HFFc6 (cell line): ENCODE results near the gene MASP1. TPM values are rescaled to one million over a fixed set of nuclear protein-coding genes. Genes with fewer than 3 reads are reported as not detected.

Experiments used
- DNase-seq: peaks from one replicate; pipeline ENCODE4 v3.0.0-alpha.2; 2018
- H3K27ac Mint-ChIP-seq: 2 replicates; pipeline ENCODE4 v1.8.0; 2020; ENCODE audit warnings: mild to moderate bottlenecking, mixed read lengths
- H3K27me3 Mint-ChIP-seq: 2 replicates; pipeline ENCODE4 v1.8.0; 2021; ENCODE audit warnings: mild to moderate bottlenecking, moderate library complexity, mixed read lengths; ENCODE audit not compliant: insufficient read depth
- H3K36me3 Mint-ChIP-seq: 2 replicates; pipeline ENCODE4 v1.8.0; 2021; ENCODE audit warnings: low read depth, mixed read lengths
- H3K4me1 Mint-ChIP-seq: 2 replicates; pipeline ENCODE4 v1.8.0; 2020; ENCODE audit warnings: low read depth, mixed read lengths
- H3K4me3 Mint-ChIP-seq: 2 replicates; pipeline ENCODE4 v1.8.0; 2020; ENCODE audit warnings: mild to moderate bottlenecking, moderate library complexity, mixed read lengths
- H3K9me3 Mint-ChIP-seq: 2 replicates; pipeline ENCODE4 v1.8.0; 2020; ENCODE audit warnings: mild to moderate bottlenecking, mixed read lengths
- total RNA-seq, 6 experiments: library from RNA; stranded (reverse); fragmentation: NEBNext Ultra II Directional; extraction: Animal tissue kit (Norgen Biotek cat#: 25700); gene quantifications; 2 replicates in 1 of 6; 3 replicates in 5 of 6; pipeline ENCODE4 v1.2.3, GENCODE V29; 2021
- TF ChIP-seq, protein P1 (sequence below): fragments of 200-600 bp; sonication (generic); IDR thresholded peaks from 2 replicates; pipeline ENCODE4 v1.5.0; 2021; ENCODE audit warnings: antibody characterized with exemption, mild to moderate bottlenecking

Gene MASP1
- total RNA-seq, 6 experiments from 2014 or later, result 31.5 to 133 (median 101) TPM

DNA sequence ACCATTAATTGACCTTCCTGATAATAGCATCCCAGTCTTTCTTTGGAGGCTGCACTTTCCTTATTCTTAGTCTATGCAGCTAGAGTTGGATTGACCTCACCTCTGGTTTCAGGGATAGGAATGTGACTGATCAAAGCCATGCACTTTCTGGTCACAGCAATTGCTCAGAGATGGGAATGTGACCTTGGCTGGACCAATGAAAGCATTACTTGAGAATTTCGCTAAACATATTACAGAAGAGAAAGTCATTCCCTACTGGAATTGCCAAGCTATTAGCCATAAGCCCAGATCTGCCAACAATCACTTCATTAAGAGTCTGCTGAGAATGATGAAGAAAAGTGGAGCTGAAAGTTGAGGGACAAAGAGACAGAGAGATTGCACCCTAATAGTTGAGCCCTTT is 61.5 kb downstream of the MASP1 start:
- Mint-ChIP-seq H3K27me3 (no peaks in the 10 kb centered on the region), H3K4me3 (no peak overlapping the region), H3K27ac (no peak overlapping the region), H3K36me3 (peaks cover 13% of the 10 kb centered on the region; the same call in 1 of the 2 replicates), H3K4me1 (peaks cover 41% of the 10 kb centered on the region), H3K9me3 (no peaks in the 10 kb centered on the region; the same call in 1 of the 2 replicates)
- TF ChIP-seq, protein P1, sequence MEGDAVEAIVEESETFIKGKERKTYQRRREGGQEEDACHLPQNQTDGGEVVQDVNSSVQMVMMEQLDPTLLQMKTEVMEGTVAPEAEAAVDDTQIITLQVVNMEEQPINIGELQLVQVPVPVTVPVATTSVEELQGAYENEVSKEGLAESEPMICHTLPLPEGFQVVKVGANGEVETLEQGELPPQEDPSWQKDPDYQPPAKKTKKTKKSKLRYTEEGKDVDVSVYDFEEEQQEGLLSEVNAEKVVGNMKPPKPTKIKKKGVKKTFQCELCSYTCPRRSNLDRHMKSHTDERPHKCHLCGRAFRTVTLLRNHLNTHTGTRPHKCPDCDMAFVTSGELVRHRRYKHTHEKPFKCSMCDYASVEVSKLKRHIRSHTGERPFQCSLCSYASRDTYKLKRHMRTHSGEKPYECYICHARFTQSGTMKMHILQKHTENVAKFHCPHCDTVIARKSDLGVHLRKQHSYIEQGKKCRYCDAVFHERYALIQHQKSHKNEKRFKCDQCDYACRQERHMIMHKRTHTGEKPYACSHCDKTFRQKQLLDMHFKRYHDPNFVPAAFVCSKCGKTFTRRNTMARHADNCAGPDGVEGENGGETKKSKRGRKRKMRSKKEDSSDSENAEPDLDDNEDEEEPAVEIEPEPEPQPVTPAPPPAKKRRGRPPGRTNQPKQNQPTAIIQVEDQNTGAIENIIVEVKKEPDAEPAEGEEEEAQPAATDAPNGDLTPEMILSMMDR, result no peak
- DNase-seq, result no peak

DNA sequence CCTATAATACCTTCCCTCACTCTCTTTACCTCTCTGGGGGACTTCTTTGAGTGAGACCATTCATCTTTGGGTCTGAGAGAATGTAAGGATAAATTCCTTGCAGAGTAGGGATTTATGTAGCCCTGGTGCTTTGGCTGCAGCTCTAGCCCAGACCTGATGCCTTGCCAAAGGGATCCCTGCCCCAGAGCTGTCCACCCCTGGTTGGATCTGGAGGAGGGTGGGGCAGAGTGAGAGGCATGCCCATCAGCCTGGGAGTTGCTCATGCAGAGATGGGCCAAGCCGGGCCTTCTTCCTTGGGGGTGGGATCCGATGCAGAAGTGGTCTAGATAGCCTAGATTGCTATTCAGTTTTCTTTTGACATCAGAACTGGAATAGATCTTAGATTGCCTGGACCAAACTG is 62.8 kb downstream of the MASP1 start:
- Mint-ChIP-seq H3K4me1 (peaks cover 44% of the 10 kb centered on the region), H3K9me3 (no peaks in the 10 kb centered on the region; the same call in 1 of the 2 replicates), H3K4me3 (no peak overlapping the region; the same call in 1 of the 2 replicates), H3K27me3 (no peaks in the 10 kb centered on the region), H3K27ac (peak overlapping the region; percentile 84), H3K36me3 (peaks cover 13% of the 10 kb centered on the region; the same call in 1 of the 2 replicates)
- TF ChIP-seq, protein P1, result no peak
- DNase-seq, result no peak

DNA sequence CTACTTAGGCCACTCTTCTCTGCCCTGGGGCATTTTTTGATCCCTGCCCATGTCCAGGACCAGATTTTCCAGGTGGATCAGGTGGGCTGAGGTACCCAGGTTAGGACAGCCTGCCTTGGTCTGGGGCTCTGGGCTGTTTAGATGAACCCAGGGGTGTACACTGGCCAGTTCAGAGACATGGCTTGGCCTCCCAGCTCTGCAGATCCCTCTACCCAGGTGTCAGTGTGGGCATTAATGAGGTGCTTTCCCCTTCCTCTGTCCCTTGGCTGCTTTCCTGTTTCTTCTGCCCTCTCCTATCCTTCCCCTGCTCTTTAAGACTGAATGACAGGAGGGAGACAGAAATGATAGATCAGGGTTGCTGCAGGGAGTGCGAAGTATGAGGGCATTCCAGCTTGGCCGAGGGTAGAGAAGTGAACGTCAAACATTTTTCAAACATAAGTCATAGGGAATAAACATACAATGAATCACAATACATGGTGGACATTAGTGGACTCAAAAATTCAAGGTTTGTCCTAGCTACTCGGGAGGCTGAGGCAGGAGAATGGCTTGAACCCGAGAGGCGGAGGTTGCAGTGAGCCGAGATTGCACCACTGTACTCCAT is 63.8 kb downstream of the MASP1 start:
- TF ChIP-seq, protein P1, result no peak
- Mint-ChIP-seq H3K4me1 (peaks cover 54% of the 10 kb centered on the region), H3K27ac (peak overlapping the region; percentile 84), H3K36me3 (peaks cover 13% of the 10 kb centered on the region; the same call in 1 of the 2 replicates), H3K9me3 (no peaks in the 10 kb centered on the region; the same call in 1 of the 2 replicates), H3K27me3 (no peaks in the 10 kb centered on the region), H3K4me3 (peak overlapping the region; percentile 30)
- DNase-seq, result peak; percentile 77

DNA sequence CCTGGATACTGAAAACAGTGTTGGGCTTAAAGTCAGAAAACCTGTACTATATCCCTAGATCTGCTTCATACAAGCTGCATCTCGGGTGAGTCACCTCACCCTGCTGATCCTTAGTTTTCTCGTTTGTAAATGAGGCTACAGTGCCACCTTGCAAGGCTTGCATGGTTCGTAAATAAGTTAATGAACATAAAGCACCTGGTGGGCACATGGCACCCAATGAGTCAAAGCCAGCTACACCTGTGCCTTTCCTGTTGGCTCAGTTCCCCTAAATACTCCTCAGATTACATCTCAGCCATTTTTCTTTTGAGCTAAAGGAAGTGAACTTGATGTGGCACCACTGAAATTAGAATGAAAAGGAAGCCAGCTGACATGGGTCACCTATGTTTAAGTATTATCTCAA is 67.7 kb downstream of the MASP1 start:
- Mint-ChIP-seq H3K4me1 (peaks cover 44% of the 10 kb centered on the region), H3K9me3 (no peaks in the 10 kb centered on the region; the same call in 1 of the 2 replicates), H3K36me3 (peaks cover 9% of the 10 kb centered on the region; the same call in 1 of the 2 replicates), H3K27ac (peak overlapping the region; percentile 20; the same call in 1 of the 2 replicates), H3K4me3 (no peak overlapping the region), H3K27me3 (no peaks in the 10 kb centered on the region)
- TF ChIP-seq, protein P1, result no peak; the same call in 1 of the 2 replicates
- DNase-seq, result peak; percentile 25

DNA sequence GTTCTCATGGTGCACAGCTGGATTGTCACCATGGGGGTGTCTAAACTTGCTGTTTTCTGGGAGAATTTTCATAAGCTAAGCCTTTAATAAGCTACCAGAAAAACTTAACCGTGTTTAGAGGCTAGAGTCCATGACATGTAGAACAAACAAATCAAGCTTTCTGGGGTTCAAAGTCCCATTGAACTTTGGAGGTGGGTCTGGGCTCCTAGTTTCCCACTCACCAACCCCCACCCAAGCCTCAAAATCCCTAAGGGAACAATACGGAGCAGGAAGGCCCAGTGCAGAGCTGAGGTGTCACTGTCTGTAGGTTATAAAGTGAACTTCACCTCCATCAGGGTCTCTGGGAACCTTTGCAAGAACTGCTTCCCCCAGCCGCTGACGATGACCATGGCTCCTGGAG is 68.7 kb downstream of the MASP1 start:
- Mint-ChIP-seq H3K9me3 (no peaks in the 10 kb centered on the region; the same call in 1 of the 2 replicates), H3K27me3 (no peaks in the 10 kb centered on the region), H3K4me1 (peaks cover 34% of the 10 kb centered on the region), H3K27ac (no peak overlapping the region), H3K4me3 (no peak overlapping the region), H3K36me3 (peaks cover 9% of the 10 kb centered on the region; the same call in 1 of the 2 replicates)
- TF ChIP-seq, protein P1, result no peak
- no peak for DNase-seq
